Neural cell (in vitro differentiated cells): ENCODE data around the gene MYBPC3. TPM values are rescaled to one million over a fixed set of nuclear protein-coding genes. Genes with fewer than 3 reads are reported as not detected.

ENCODE experiments used
- H2AFZ ChIP-seq: fragments of 200-600, 300-800 bp; sonication (generic), shearing (Covaris generic); 2 replicates; pipeline ENCODE4 v1.6.0; 2014; ENCODE audit warnings: low read depth, mild to moderate bottlenecking, antibody characterized with exemption, low read length, moderate library complexity
- H3F3A ChIP-seq: fragments of 200-600 bp; shearing (Covaris generic); 2 replicates; pipeline ENCODE4 v1.6.1; 2016; ENCODE audit warnings: mild to moderate bottlenecking, moderate library complexity, mixed read lengths, antibody characterized with exemption, low read length; ENCODE audit not compliant: insufficient read depth, poor library complexity, severe bottlenecking
- H3K27ac ChIP-seq: fragments of 200-600, 300-800 bp; sonication (generic), shearing (Covaris generic); 2 replicates; pipeline ENCODE4 v1.5.1; 2014; ENCODE audit warnings: mild to moderate bottlenecking, low read length, moderate library complexity
- H3K27me3 ChIP-seq: fragments of 300-800, 200-600 bp; sonication (generic), shearing (Covaris generic); 2 replicates; pipeline ENCODE4 v1.6.0; 2014; ENCODE audit warnings: mild to moderate bottlenecking, low read depth, low read length, moderate library complexity; ENCODE audit not compliant: insufficient read depth
- H3K36me3 ChIP-seq: fragments of 300-800, 200-600 bp; sonication (generic), shearing (Covaris generic); 2 replicates; pipeline ENCODE4 v1.5.1; 2014; ENCODE audit warnings: mild to moderate bottlenecking, antibody characterized with exemption, low read length, moderate library complexity; ENCODE audit not compliant: insufficient read depth
- H3K4me2 ChIP-seq: fragments of 300-800, 200-600 bp; sonication (generic), shearing (Covaris generic); 2 replicates; pipeline ENCODE4 v1.6.0; 2014; ENCODE audit warnings: mild to moderate bottlenecking, low read length
- H3K4me3 ChIP-seq: fragments of 300-800, 200-600 bp; sonication (generic), shearing (Covaris generic); 2 replicates; pipeline ENCODE4 v1.5.1; 2014; ENCODE audit warnings: mild to moderate bottlenecking, low read length, moderate library complexity
- H3K79me2 ChIP-seq: fragments of 200-600 bp; shearing (Covaris generic); replicated peaks from 2 replicates; pipeline ENCODE4 v1.6.0; 2014; ENCODE audit warnings: mild to moderate bottlenecking, low read length, moderate library complexity; ENCODE audit not compliant: insufficient read depth
- H3K9ac ChIP-seq: fragments of 300-800, 200-600 bp; sonication (generic), shearing (Covaris generic); 2 replicates; pipeline ENCODE4 v1.6.1; 2016; ENCODE audit warnings: mild to moderate bottlenecking, low read length, mixed read lengths
- H3K9me2 ChIP-seq: fragments of 200-600 bp; shearing (Covaris generic); 2 replicates; pipeline ENCODE4 v1.6.1; 2016; ENCODE audit warnings: mild to moderate bottlenecking, low read length, mixed read lengths; ENCODE audit not compliant: insufficient read depth
- H3K9me3 ChIP-seq: fragments of 200-600, 300-800 bp; sonication (generic), shearing (Covaris generic); 2 replicates; pipeline ENCODE4 v1.6.1; 2016; ENCODE audit warnings: mild to moderate bottlenecking, mixed run types, low read length, moderate library complexity, mixed read lengths
- H4K20me1 ChIP-seq: fragments of 200-600 bp; shearing (Covaris generic); 2 replicates; pipeline ENCODE4 v1.6.1; 2016; ENCODE audit warnings: mild to moderate bottlenecking, mixed run types; ENCODE audit not compliant: insufficient read depth
- CTCF ChIP-seq: fragments of 450-650 bp; IDR thresholded peaks from 2 replicates; pipeline ENCODE4 v1.5.1; 2014; ENCODE audit warnings: antibody characterized with exemption, mild to moderate bottlenecking, moderate library complexity; ENCODE audit not compliant: poor library complexity, severe bottlenecking
- EP300 ChIP-seq: fragments of 450-650 bp; conservative IDR thresholded peaks from 2 replicates; pipeline ENCODE4 v1.6.1; 2014; ENCODE audit warnings: antibody characterized with exemption, mild to moderate bottlenecking, moderate library complexity; ENCODE audit not compliant: poor library complexity, severe bottlenecking
- EZH2 ChIP-seq: fragments of 200-600, 300-800 bp; shearing (Covaris generic), sonication (generic); IDR thresholded peaks from 2 replicates; pipeline ENCODE4 v1.6.1; 2014; ENCODE audit warnings: antibody characterized with exemption, low read length, borderline replicate concordance, mild to moderate bottlenecking; ENCODE audit not compliant: insufficient read depth, poor library complexity, severe bottlenecking
- MXI1 ChIP-seq: fragments of 450-650 bp; conservative IDR thresholded peaks from 2 replicates; pipeline ENCODE4 v1.6.1; 2014; ENCODE audit warnings: antibody characterized with exemption, mild to moderate bottlenecking; ENCODE audit not compliant: poor library complexity, severe bottlenecking
- POLR2AphosphoS5 ChIP-seq: IDR thresholded peaks from 2 replicates; pipeline ENCODE4 v1.6.1; 2012
- RAD21 ChIP-seq: fragments of 450-650 bp; conservative IDR thresholded peaks from 2 replicates; pipeline ENCODE4 v1.6.1; 2014; ENCODE audit warnings: antibody characterized with exemption, mild to moderate bottlenecking, moderate library complexity
- REST ChIP-seq: IDR thresholded peaks from 2 replicates; pipeline ENCODE4 v1.6.1; 2012; ENCODE audit warnings: borderline replicate concordance
- SMC3 ChIP-seq: fragments of 450-650 bp; conservative IDR thresholded peaks from 2 replicates; pipeline ENCODE4 v1.6.1; 2014; ENCODE audit warnings: antibody characterized with exemption, mild to moderate bottlenecking, moderate library complexity; ENCODE audit not compliant: poor library complexity
- TAF1 ChIP-seq: IDR thresholded peaks from 2 replicates; pipeline ENCODE4 v1.6.1; 2012; ENCODE audit warnings: low read depth
- polyA plus RNA-seq: library from polyadenylated mRNA; depleted of rRNA; stranded (reverse); fragments of >200 nt; gene quantifications from 2 replicates; pipeline ENCODE4 v1.2.3, GENCODE V29; 2014

MYBPC3 gene
- polyA plus RNA-seq, 1 donor from 2014 or later = not detected

- Histone ChIP-seq H4K20me1 (no peaks in the 10 kb centered on the region), H3K9me2 (no peaks in the 10 kb centered on the region), H3F3A (no peaks in the 10 kb centered on the region), H3K36me3 (no peaks in the 10 kb centered on the region), H3K9ac (no peak overlapping the region), H3K27ac (no peak overlapping the region), H3K4me2 (no peak overlapping the region), H3K79me2 (no peaks in the 10 kb centered on the region), H3K4me3 (no peak overlapping the region), H3K27me3 (no peaks in the 10 kb centered on the region), H3K9me3 (no peaks in the 10 kb centered on the region), H2AFZ (no peak overlapping the region)
- TF ChIP-seq RAD21 (no peak), EZH2 (no peak), TAF1 (no peak), MXI1 (no peak), SMC3 (no peak), EP300 (no peak), POLR2AphosphoS5 (no peak), REST (no peak), CTCF (no peak)
Observed at GRCh38 chr11:47333886-47334443, 18.5 kb downstream of the MYBPC3 start.

- H3K9me3 ChIP-seq = no peaks in the 10 kb centered on the region
- H3K9me2 ChIP-seq = no peaks in the 10 kb centered on the region
- H2AFZ ChIP-seq = no peak overlapping the region
- H3K4me2 ChIP-seq = no peak overlapping the region
- TF ChIP-seq SMC3 (no peak), CTCF (no peak), MXI1 (no peak), REST (no peak), EP300 (no peak)
- no peak overlapping the region for H3K27ac ChIP-seq
- no peak overlapping the region for H3K4me3 ChIP-seq
- H3K79me2 ChIP-seq = no peaks in the 10 kb centered on the region
- no peak overlapping the region for H3K9ac ChIP-seq
- H3K27me3 ChIP-seq = no peaks in the 10 kb centered on the region
- H4K20me1 ChIP-seq = no peaks in the 10 kb centered on the region
- H3F3A ChIP-seq = no peaks in the 10 kb centered on the region
- H3K36me3 ChIP-seq = no peaks in the 10 kb centered on the region
Observed at GRCh38 chr11:47333526-47333845, 19.0 kb downstream of the MYBPC3 start.
